Measurements from ENCODE around the gene GPC6.

DNA sequence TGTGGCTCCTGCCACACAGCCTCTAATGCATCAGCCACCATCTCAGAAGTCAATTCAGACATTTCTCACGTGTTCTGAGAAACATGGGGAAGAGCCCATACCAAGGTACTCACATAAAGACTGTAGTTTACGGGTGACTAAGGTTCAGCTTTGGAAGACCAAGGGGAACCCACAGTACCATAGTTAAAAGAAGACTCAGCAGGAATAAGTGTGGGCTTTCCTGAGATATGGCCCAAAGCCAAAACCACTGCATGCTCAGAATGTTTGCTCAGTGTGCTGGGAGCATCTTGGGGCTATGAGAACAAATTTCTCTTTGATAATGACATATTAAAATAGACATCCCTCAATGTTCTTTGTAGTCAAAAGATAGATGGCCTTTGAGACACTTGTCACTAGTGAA is 969.1 kb downstream of the GPC6 start:
- TF ChIP-seq, protein P1, sequence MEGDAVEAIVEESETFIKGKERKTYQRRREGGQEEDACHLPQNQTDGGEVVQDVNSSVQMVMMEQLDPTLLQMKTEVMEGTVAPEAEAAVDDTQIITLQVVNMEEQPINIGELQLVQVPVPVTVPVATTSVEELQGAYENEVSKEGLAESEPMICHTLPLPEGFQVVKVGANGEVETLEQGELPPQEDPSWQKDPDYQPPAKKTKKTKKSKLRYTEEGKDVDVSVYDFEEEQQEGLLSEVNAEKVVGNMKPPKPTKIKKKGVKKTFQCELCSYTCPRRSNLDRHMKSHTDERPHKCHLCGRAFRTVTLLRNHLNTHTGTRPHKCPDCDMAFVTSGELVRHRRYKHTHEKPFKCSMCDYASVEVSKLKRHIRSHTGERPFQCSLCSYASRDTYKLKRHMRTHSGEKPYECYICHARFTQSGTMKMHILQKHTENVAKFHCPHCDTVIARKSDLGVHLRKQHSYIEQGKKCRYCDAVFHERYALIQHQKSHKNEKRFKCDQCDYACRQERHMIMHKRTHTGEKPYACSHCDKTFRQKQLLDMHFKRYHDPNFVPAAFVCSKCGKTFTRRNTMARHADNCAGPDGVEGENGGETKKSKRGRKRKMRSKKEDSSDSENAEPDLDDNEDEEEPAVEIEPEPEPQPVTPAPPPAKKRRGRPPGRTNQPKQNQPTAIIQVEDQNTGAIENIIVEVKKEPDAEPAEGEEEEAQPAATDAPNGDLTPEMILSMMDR (IDR thresholded peaks at IDR 0.05; ENCODE audit: low read length): no peak
- TF ChIP-seq EZH2 (optimal IDR thresholded peaks at IDR 0.05; ENCODE audit: low read depth, low read length) (no peak), EZH2phosphoT487 (IDR thresholded peaks at IDR 0.05; ENCODE audit: low read length) (no peak)
